K562 (cell line): ENCODE data around the gene ZFP69B. TPM values are rescaled to one million over a fixed set of nuclear protein-coding genes. Genes with fewer than 3 reads are reported as not detected.

Experiments used
- ARID1B ChIP-seq: fragments of 450-650 bp; IDR thresholded peaks from 2 replicates; pipeline ENCODE4 v1.6.1; 2016; ENCODE audit warnings: antibody characterized with exemption, mild to moderate bottlenecking, inconsistent platforms
- ARNT ChIP-seq, 2 experiments: fragments of 450-650 bp; IDR thresholded peaks; 2 replicates each; pipeline ENCODE4 v1.6.1; 2016; ENCODE audit warnings: mild to moderate bottlenecking in 1 of 2
- BRD4 ChIP-seq: fragments of 200-600 bp; sonication (generic); IDR thresholded peaks from 2 replicates; pipeline ENCODE4 v1.6.1; 2017; ENCODE audit warnings: inconsistent platforms
- BRD9 ChIP-seq: fragments of 450-650 bp; IDR thresholded peaks from 2 replicates; pipeline ENCODE4 v1.6.1; 2018; ENCODE audit warnings: low read depth; ENCODE audit not compliant: partially characterized antibody
- CAMTA2 ChIP-seq: fragments of 250-450 bp; sonication (Bioruptor Pico); conservative IDR thresholded peaks from 2 replicates; pipeline ENCODE4 v1.5.1; 2022
- CXXC5 ChIP-seq: fragments of 250-450 bp; sonication (Bioruptor Pico); IDR thresholded peaks from 2 replicates; pipeline ENCODE4 v1.8.0; 2022; ENCODE audit warnings: inconsistent platforms, mild to moderate bottlenecking, moderate library complexity
- ELF1 ChIP-seq: fragments of 200-800 bp; sonication (Bioruptor generic); IDR thresholded peaks from 2 replicates; pipeline ENCODE4 v1.6.1; 2016; ENCODE audit warnings: missing genetic modification characterization, missing compliant biosample characterization
- ETS1 ChIP-seq: conservative IDR thresholded peaks from 2 replicates; pipeline ENCODE4 v1.6.1; 2011; ENCODE audit warnings: low read depth, mild to moderate bottlenecking, low read length; ENCODE audit not compliant: control insufficient read depth
- FOXK1 ChIP-seq: sonication (generic); formaldehyde crosslinking; IDR thresholded peaks from 2 replicates; pipeline ENCODE4 v1.8.0; 2022; ENCODE audit warnings: missing genetic modification reagents, mild to moderate bottlenecking, borderline replicate concordance
- HDAC6 ChIP-seq: IDR thresholded peaks from 2 replicates; pipeline ENCODE4 v1.6.1; 2012; ENCODE audit warnings: low read depth, mild to moderate bottlenecking, control low read depth, inconsistent platforms, low read length, moderate library complexity
- HMGN3 ChIP-seq: IDR thresholded peaks from 2 replicates; pipeline ENCODE4 v1.6.1; 2011; ENCODE audit warnings: borderline replicate concordance, low read depth, mild to moderate bottlenecking, mixed read lengths, low read length; ENCODE audit not compliant: insufficient read length; ENCODE audit errors: extremely low read depth
- JUN ChIP-seq, 2 experiments: sonication (generic) in 1 of 2; formaldehyde crosslinking in 1 of 2; IDR thresholded peaks; 2 replicates each; pipeline versions ENCODE4 v1.6.1 to v1.8.0; 2012 to 2022; ENCODE audit warnings: borderline replicate concordance in 2 of 2, mild to moderate bottlenecking in 2 of 2, improper control_type of control experiment in 1 of 2, low read depth in 1 of 2, low read length in 1 of 2, missing genetic modification reagents in 1 of 2
- KLF13 ChIP-seq: fragments of 450-650 bp; IDR thresholded peaks from 2 replicates; pipeline ENCODE4 v1.6.1; 2016; ENCODE audit warnings: missing genetic modification characterization, low read depth, mild to moderate bottlenecking, missing compliant biosample characterization, moderate library complexity, borderline replicate concordance
- MAZ ChIP-seq, 2 experiments: fragments of 450-650 bp in 1 of 2; sonication (generic) in 1 of 2; formaldehyde crosslinking; IDR thresholded peaks in 1 of 2; conservative IDR thresholded peaks in 1 of 2; 2 replicates each; pipeline versions ENCODE4 v1.4.0 to v1.5.0; 2020; ENCODE audit warnings: mild to moderate bottlenecking in 1 of 2, missing genetic modification reagents in 1 of 2
- NCOR1 ChIP-seq: fragments of 450-650 bp; IDR thresholded peaks from 2 replicates; pipeline ENCODE4 v1.6.1; 2016; ENCODE audit warnings: mild to moderate bottlenecking, moderate library complexity
- NEUROD1 ChIP-seq: fragments of 150-350 bp; IDR thresholded peaks from 2 replicates; pipeline ENCODE4 v1.6.1; 2014; ENCODE audit warnings: borderline replicate concordance, low read length, low read depth; ENCODE audit not compliant: partially characterized antibody
- NFIC ChIP-seq: fragments of 450-650 bp; IDR thresholded peaks from 2 replicates; pipeline ENCODE4 v1.6.1; 2017; ENCODE audit warnings: mild to moderate bottlenecking, inconsistent platforms
- RCOR1 ChIP-seq, 2 experiments: IDR thresholded peaks; 2 replicates each; pipeline ENCODE4 v1.6.1; 2012; ENCODE audit warnings: low read depth in 2 of 2, low read length in 2 of 2, borderline replicate concordance in 1 of 2, improper control_type of control experiment in 1 of 2
- SETDB1 ChIP-seq: IDR thresholded peaks from one replicate; pipeline ENCODE4 v1.6.1; 2012; ENCODE audit warnings: low read length, control low read depth, inconsistent platforms
- STAG1 ChIP-seq: sonication (generic); formaldehyde crosslinking; IDR thresholded peaks from 2 replicates; pipeline ENCODE4 v1.5.0; 2020; ENCODE audit warnings: missing genetic modification reagents, borderline replicate concordance
- ZBTB7A ChIP-seq: IDR thresholded peaks from 2 replicates; pipeline ENCODE4 v1.6.1; 2011; ENCODE audit warnings: low read depth, mild to moderate bottlenecking, low read length, moderate library complexity, borderline replicate concordance; ENCODE audit not compliant: control insufficient read depth
- ZFP1 ChIP-seq: fragments of 450-650 bp; formaldehyde crosslinking; IDR thresholded peaks from 2 replicates; pipeline ENCODE4 v1.4.0; 2020; ENCODE audit warnings: mild to moderate bottlenecking, mixed read lengths
- ZNF165 ChIP-seq: fragments of 250-450 bp; sonication (Bioruptor Pico); IDR thresholded peaks from 2 replicates; pipeline ENCODE4 v1.4.0; 2020; ENCODE audit warnings: borderline replicate concordance
- ZNF561 ChIP-seq: fragments of 450-650 bp; formaldehyde crosslinking; conservative IDR thresholded peaks from 2 replicates; pipeline ENCODE4 v1.4.0; 2020; ENCODE audit warnings: mild to moderate bottlenecking, moderate library complexity
- ZNF695 ChIP-seq: fragments of 450-650 bp; formaldehyde crosslinking; IDR thresholded peaks from 2 replicates; pipeline ENCODE4 v1.4.0; 2020; ENCODE audit warnings: mild to moderate bottlenecking, moderate library complexity
- polyA plus RNA-seq, 8 experiments: library from polyadenylated mRNA; depleted of rRNA in 4 of 8; stranded (reverse) in 5 of 8; unstranded in 3 of 8; fragments of >200 nt; fragmentation: Nextera tagmentation in 2 of 8; fragmentation: Illumina TruSeq in 1 of 8; extraction: Ambion mirVana in 2 of 8; extraction: Trizol in 1 of 8; gene quantifications; 2 replicates each; pipeline versions ENCODE4 v1.2.1 to v1.2.3, GENCODE V29; 2011 to 2014; ENCODE audit warnings: inconsistent platforms in 1 of 8, missing spikeins in 1 of 8
- total RNA-seq, 7 experiments: library from RNA; depleted of rRNA in 6 of 7; stranded (reverse); fragments of >200 nt in 6 of 7; fragmentation: Illumina TruSeq in 2 of 7; extraction: Trizol in 2 of 7; gene quantifications; 2 replicates each; pipeline versions ENCODE4 v1.2.1 to v1.2.3, GENCODE V29; 2011 to 2021; ENCODE audit warnings: low replicate concordance in 1 of 7
- TF ChIP-seq, protein P1 (sequence below): fragments of 450-650 bp; formaldehyde crosslinking; IDR thresholded peaks from 2 replicates; pipeline ENCODE4 v1.4.0; 2020; ENCODE audit warnings: mild to moderate bottlenecking, moderate library complexity

Gene ZFP69B
- total and polyA plus RNA-seq, 9 of the 15 experiments (the other 6 are each of a cell fraction or from before 2014, with no cell fraction given), result 1.6 to 10.3 (median 8.4) TPM

- no peak for TF ChIP-seq JUN (IDR thresholded peaks at IDR 0.05; ENCODE audit: borderline replicate concordance, low read depth, low read length)
- TF ChIP-seq JUN (CRISPR knock-in tag; IDR thresholded peaks at IDR 0.05; ENCODE audit: borderline replicate concordance), result 0 out of 2 replicates have a peak, but pooled peaks have one; percentile 20
- TF ChIP-seq SETDB1, result peak; percentile 68
- TF ChIP-seq ELF1 (tag), result peak; percentile 70; the same call in 1 of the 2 replicates
- TF ChIP-seq ZNF165 (CRISPR knock-in tag), result no peak
- no peak for TF ChIP-seq ARID1B
- no peak for TF ChIP-seq ARNT (IDR thresholded peaks at IDR 0.05)
- TF ChIP-seq HDAC6, result 0 out of 2 replicates have a peak, but pooled peaks have one; percentile 41
- no peak for TF ChIP-seq ZFP1 (CRISPR knock-in tag)
- 0 out of 2 replicates have a peak, but pooled peaks have one; percentile 15 for TF ChIP-seq CAMTA2 (CRISPR knock-in tag)
- peak in 1 of 2 experiments; percentile 78; a peak in 2 of 4 replicates for TF ChIP-seq RCOR1 (IDR thresholded peaks at IDR 0.05; ENCODE audit: borderline replicate concordance in 1 of 2, low read depth in 2 of 2, low read length in 2 of 2)
- TF ChIP-seq ZNF561 (CRISPR knock-in tag), result no peak
- TF ChIP-seq FOXK1 (CRISPR knock-in tag), result peak; percentile 80
- TF ChIP-seq ZNF695 (CRISPR knock-in tag), result no peak
- TF ChIP-seq BRD9, result peak; percentile 14
- TF ChIP-seq KLF13 (tag), result peak; percentile 50; the same call in 1 of the 2 replicates
- no peak; the same call in 1 of the 2 replicates for TF ChIP-seq BRD4
- TF ChIP-seq ZBTB7A, result peak; percentile 79; the same call in 1 of the 2 replicates
- TF ChIP-seq MAZ (CRISPR knock-in tag; conservative IDR thresholded peaks at IDR 0.05 in 1 of 2, IDR thresholded peaks at IDR 0.05 in 1 of 2), result peak; percentile 89 to 90
- no peak for TF ChIP-seq STAG1 (CRISPR knock-in tag)
- TF ChIP-seq NEUROD1, result peak; percentile 14
- peak; percentile 90 for TF ChIP-seq CXXC5
- TF ChIP-seq, protein P1, sequence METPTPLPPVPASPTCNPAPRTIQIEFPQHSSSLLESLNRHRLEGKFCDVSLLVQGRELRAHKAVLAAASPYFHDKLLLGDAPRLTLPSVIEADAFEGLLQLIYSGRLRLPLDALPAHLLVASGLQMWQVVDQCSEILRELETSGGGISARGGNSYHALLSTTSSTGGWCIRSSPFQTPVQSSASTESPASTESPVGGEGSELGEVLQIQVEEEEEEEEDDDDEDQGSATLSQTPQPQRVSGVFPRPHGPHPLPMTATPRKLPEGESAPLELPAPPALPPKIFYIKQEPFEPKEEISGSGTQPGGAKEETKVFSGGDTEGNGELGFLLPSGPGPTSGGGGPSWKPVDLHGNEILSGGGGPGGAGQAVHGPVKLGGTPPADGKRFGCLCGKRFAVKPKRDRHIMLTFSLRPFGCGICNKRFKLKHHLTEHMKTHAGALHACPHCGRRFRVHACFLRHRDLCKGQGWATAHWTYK (CRISPR knock-in tag), result peak; percentile 11; the same call in 1 of the 2 replicates
- peak; percentile 8; the same call in 1 of the 2 replicates for TF ChIP-seq NCOR1
- TF ChIP-seq HMGN3, result peak; percentile 90
- TF ChIP-seq NFIC, result peak; percentile 29; the same call in 1 of the 2 replicates
- peak; percentile 67 for TF ChIP-seq ETS1
These were observed at the start of gene ZFP69B (continued) for GRCh38 chr1:40449684-40450494.
